Measurements from ENCODE around the gene CYTH3.

CYTH3 gene

DNA sequence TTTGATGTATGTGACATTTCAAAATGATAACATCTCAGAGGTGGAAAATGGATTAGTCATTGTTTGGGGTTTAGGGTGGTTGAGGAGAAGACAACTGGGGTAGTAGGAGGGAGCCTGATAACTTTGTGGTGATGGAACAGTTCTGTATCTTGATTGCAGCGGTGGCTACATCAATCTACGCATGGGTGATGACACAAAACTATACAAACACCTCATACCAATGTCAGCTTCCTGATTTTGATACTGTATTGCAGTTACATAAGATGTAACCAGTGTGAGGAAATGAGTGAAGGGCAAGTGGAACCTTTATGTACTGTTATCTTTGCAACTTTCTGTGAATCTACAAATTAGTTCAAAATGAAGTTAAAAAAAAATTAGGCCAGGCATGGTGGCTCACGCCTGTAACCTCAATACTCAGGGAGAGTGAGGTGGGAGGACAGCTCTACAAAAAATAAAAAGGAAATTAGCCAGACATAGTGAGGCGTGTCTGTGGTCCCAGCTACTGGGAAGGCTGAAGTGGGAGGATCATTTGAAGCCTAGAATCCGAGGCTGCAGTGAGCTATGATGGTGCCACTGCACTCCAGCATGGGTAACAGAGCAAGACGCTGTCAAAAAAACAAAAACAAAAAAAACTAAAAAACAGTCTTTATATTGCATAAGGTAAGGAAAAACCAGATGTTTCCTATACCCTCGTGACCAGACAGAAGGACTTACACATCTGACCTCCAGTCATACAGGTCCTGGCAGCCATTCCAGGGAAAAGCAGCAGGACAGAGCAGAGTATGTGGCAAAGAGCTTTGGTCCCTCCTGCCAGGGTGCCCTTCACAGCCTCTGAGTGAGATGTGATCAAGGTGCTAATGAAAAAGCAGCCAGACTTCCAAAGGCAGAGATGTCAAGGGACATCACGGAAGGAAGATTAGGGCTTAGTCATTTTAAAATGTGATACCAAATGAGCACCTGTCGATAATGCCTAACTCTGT is 50.8 kb downstream of the CYTH3 start:
- no peak overlapping the region for H3K4me3 ChIP-seq (replicated peaks; ENCODE audit: low read depth, low read length)
- DNase-seq (ENCODE audit: low read depth), result peak; percentile 44
- TF ChIP-seq, protein P1, sequence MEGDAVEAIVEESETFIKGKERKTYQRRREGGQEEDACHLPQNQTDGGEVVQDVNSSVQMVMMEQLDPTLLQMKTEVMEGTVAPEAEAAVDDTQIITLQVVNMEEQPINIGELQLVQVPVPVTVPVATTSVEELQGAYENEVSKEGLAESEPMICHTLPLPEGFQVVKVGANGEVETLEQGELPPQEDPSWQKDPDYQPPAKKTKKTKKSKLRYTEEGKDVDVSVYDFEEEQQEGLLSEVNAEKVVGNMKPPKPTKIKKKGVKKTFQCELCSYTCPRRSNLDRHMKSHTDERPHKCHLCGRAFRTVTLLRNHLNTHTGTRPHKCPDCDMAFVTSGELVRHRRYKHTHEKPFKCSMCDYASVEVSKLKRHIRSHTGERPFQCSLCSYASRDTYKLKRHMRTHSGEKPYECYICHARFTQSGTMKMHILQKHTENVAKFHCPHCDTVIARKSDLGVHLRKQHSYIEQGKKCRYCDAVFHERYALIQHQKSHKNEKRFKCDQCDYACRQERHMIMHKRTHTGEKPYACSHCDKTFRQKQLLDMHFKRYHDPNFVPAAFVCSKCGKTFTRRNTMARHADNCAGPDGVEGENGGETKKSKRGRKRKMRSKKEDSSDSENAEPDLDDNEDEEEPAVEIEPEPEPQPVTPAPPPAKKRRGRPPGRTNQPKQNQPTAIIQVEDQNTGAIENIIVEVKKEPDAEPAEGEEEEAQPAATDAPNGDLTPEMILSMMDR (IDR thresholded peaks at IDR 0.05; ENCODE audit: low read length, missing control alignments), result no peak

DNA sequence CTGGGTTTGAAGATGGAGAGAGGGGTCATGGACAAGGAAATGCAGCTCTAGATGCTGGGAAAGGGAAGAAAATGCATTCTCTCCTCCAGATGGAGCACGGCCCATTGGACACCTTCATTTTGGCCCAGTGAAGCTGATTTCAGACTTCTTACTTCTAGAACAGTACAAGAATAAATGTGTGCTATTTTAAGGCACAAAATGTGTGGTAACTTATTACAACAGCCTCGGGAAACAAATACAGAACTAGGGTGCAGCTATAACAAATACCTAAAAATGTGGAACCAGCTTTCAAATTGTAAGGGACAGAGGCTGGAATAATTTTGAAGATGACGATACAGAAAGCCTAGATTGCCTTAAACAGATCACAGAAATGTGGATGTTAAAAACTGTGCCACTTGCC is 54.1 kb downstream of the CYTH3 start:
- no peak overlapping the region for H3K4me3 ChIP-seq (replicated peaks; ENCODE audit: low read depth, low read length)
- TF ChIP-seq, protein P1 (IDR thresholded peaks at IDR 0.05; ENCODE audit: low read length, missing control alignments), result no peak
- DNase-seq (ENCODE audit: low read depth), result no peak

DNA sequence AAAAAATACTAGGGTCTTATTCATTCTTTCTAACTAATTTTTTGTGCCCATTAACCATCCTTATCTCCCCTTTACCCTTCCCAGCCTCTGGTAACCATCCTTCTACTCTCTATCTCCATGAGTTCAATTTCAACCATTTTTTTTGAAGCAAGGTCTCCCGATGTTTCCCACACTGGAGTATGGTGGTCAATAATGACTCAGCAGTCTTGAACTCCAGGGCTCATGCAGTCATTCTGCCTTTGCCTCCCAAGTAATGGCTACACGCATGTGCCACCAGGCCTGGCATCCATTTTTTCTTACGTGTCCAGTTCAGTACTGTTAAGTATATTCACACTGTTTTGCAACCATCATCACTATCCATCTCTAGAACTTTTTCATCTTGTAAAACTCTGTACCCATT is 60.4 kb downstream of the CYTH3 start:
- H3K4me3 ChIP-seq (replicated peaks; ENCODE audit: low read depth, low read length), result no peak overlapping the region
- TF ChIP-seq, protein P1 (IDR thresholded peaks at IDR 0.05; ENCODE audit: low read length, missing control alignments), result no peak
- no peak for DNase-seq (ENCODE audit: low read depth)

DNA sequence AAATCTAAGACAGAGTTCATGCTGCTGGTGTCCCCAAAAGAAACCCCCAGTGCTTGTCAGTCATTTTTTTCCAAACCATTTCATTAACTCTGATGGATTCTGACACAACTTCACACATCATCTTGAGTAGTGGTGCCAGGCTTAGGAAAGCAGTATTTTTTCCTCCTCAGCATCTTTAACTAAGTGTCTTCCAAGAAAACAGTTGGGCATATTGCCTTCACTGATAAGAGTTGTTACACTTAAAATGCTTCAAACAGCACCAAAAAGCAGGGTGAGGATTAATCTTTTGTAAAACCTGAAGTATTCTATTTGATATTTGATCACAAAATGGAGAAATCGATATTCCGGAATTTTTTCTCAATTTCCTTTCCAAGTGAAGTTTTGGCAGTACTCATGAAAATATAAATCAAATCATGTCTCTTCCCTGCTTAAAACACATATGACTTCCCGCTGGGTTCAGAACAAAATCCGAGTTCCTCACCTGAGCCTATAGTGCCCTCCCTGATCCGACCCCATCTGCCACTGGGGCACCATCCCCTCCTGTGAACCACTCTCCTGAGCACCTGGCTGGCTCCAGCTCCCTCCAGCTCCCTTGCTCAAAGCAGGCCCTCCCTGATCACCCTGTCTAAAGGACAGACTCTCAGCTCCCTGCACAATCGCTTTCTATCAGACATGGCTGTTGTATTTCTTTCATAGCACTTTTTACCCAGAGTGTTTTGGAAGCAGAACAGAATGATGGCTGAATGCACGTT is 61.6 kb downstream of the CYTH3 start:
- TF ChIP-seq, protein P1 (IDR thresholded peaks at IDR 0.05; ENCODE audit: low read length, missing control alignments), result no peak
- DNase-seq (ENCODE audit: low read depth), result no peak
- no peak overlapping the region for H3K4me3 ChIP-seq (replicated peaks; ENCODE audit: low read depth, low read length)

DNA sequence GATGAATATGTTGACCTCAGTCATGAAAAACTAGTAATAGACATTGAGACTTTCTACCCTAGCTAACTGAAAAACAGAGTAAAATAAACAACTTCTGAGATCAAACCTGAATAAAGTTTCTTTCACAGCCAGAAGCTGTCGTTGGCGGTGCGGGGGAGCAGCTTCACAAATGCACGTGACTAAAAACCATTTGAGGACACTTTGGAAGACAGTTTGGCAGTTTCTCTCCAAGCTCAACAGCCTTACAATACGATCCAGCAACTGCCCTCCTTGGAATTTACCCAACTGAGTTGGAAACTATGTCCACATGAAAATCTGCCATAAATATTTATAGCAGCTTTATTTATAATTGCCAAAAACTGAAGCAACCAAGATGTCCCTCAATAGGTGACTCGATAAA is 63.1 kb downstream of the CYTH3 start:
- H3K4me3 ChIP-seq (replicated peaks; ENCODE audit: low read depth, low read length), result no peak overlapping the region
- TF ChIP-seq, protein P1 (IDR thresholded peaks at IDR 0.05; ENCODE audit: low read length, missing control alignments), result no peak
- no peak for DNase-seq (ENCODE audit: low read depth)

DNA sequence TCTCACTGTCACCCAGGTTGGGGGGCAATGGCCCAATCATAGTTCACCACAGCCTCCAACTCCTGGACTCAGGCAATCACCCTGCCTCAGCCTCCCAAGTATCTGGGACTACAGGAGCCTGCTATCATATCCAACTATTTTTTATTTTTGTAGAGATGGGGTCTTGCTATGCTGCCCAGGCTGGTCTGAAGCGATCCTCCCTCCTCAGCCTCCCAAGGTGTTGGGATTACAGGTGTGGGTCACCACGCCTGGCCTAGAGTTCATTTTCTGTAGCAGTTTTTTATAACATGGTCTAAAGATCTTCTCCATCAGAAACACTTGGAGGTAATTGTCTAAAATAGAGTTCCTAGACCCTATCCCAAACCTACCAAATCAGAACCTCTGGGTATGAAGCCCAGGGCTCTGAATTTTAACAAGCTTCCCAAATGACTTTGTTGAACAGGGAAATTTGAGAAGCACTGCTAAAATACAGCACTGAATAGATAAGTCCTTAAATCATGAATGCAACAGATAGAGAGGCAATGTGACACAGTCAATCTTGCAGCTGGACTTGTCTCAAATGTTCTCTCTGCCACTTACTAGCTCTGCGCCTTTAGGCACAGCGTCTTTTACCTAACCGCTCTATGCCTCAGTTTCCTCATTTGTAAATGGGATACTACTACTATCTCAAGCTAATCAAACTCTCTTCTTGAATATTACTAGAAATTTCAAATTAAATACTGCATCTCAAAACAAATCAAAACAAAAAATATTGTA is 63.7 kb downstream of the CYTH3 start:
- TF ChIP-seq, protein P1 (IDR thresholded peaks at IDR 0.05; ENCODE audit: low read length, missing control alignments), result no peak
- no peak overlapping the region for H3K4me3 ChIP-seq (replicated peaks; ENCODE audit: low read depth, low read length)
- no peak for DNase-seq (ENCODE audit: low read depth)

Measured in fibroblast of pulmonary artery (primary cell).